ENCODE results near the gene RALY.

GRCh38 chr20:34110745-34111641, 117.3 kb downstream of the RALY start:
- TF ChIP-seq CTCF (conservative IDR thresholded peaks at IDR 0.05; ENCODE audit: low read length) (peak; percentile 56), EZH2phosphoT487 (IDR thresholded peaks at IDR 0.05; ENCODE audit: borderline replicate concordance, low read depth, low read length) (no peak)
